BLaER1 treated with 17β-estradiol and CSF1 and Interleukin-3, amounts not matched to agents 10 nM and 100 nM (cell line): ENCODE measurements around the gene LHX3.
A peak's percentile ranks its signal among the peaks of the same experiment; 100 is the strongest.

Source experiments
- H3K27ac ChIP-seq, 11 experiments: shearing (Covaris generic); formaldehyde crosslinking; 2 replicates each; pipeline ENCODE4 v1.8.1; 2022
- H3K27me3 ChIP-seq, 11 experiments: shearing (Covaris generic); formaldehyde crosslinking; 2 replicates each; pipeline ENCODE4 v1.8.1; 2022
- H3K36me3 ChIP-seq, 11 experiments: shearing (Covaris generic); formaldehyde crosslinking; 2 replicates each; pipeline ENCODE4 v1.8.1; 2022
- H3K4me1 ChIP-seq, 10 experiments: shearing (Covaris generic); formaldehyde crosslinking; 2 replicates each; pipeline ENCODE4 v1.8.1; 2022
- H3K4me2 ChIP-seq, 11 experiments: shearing (Covaris generic); formaldehyde crosslinking; 2 replicates each; pipeline ENCODE4 v1.8.1; 2022
- H3K4me3 ChIP-seq, 10 experiments: shearing (Covaris generic); formaldehyde crosslinking; 2 replicates each; pipeline ENCODE4 v1.8.1; 2022
- H3K9ac ChIP-seq, 11 experiments: shearing (Covaris generic); formaldehyde crosslinking; 2 replicates each; pipeline ENCODE4 v1.8.1; 2022
- H3K9me3 ChIP-seq, 11 experiments: shearing (Covaris generic); formaldehyde crosslinking; replicated peaks in 1 of 11; 2 replicates each; pipeline ENCODE4 v1.8.1; 2022
- H4K20me1 ChIP-seq, 11 experiments: shearing (Covaris generic); formaldehyde crosslinking; 2 replicates each; pipeline ENCODE4 v1.8.1; 2022
- Cebpa-rat ChIP-seq, 11 experiments: shearing (Covaris generic); IDR thresholded peaks; 2 replicates each; pipeline ENCODE4 v1.8.1; 2022

Gene LHX3

GRCh38 chr9:136244122-136244968 is 39.4 kb upstream of the LHX3 start:
- Histone ChIP-seq H3K27ac (peak overlapping the region in 9 of 11 experiments; percentile 65 to 88 (median 83); a peak in 18 of 22 replicates), H3K4me1 (peaks cover 60 to 92% (median 82%) of the 10 kb centered on the region in 10 experiments), H3K9ac (peak overlapping the region; percentile 75 to 88 (median 83); a peak in 21 of 22 replicates), H3K4me3 (peak overlapping the region; percentile 70 to 98 (median 92)), H3K27me3 (peaks cover 0 to 24% (median 0%) of the 10 kb centered on the region in 11 experiments; a peak in 4 of 22 replicates), H3K4me2 (peak overlapping the region; percentile 89 to 100 (median 95)), H3K9me3 (no peaks in the 10 kb centered on the region), H3K36me3 (peaks cover 0 to 15% (median 0%) of the 10 kb centered on the region in 11 experiments; a peak in 6 of 22 replicates), H4K20me1 (peaks cover 32 to 66% (median 60%) of the 10 kb centered on the region in 11 experiments; a peak in 21 of 22 replicates)
- no peak for TF ChIP-seq Cebpa-rat (IDR thresholded peaks at IDR 0.05)

DNA sequence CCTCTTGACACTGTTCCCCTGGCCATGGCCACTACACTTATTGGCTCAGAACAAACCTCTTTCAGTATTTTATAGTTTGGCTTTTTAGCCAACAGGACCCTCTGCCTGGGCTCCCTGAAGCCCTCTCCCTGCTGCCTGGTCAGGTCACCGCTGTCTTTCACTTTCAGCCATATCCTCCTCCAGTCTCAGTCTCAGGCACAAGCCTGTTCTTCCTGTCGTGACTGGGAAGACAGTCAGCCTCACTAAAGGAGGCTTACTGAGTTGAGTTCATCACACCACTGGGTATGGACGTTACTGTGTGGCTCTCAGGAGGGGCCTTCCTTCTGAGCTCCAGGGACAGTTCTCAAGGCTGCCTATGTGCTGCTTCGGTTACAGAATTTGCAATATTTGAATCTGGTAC is 38.7 kb upstream of the LHX3 start:
- H3K9ac ChIP-seq, result peak overlapping the region; percentile 11 to 88 (median 82); a peak in 17 of 22 replicates
- H3K27ac ChIP-seq, result peak overlapping the region in 9 of 11 experiments; percentile 43 to 88 (median 83); a peak in 14 of 22 replicates
- TF ChIP-seq Cebpa-rat (IDR thresholded peaks at IDR 0.05), result no peak
- H3K4me3 ChIP-seq, result peak overlapping the region in 8 of 10 experiments; percentile 82 to 98 (median 94); a peak in 15 of 20 replicates
- H3K27me3 ChIP-seq, result peaks cover 0 to 29% (median 0%) of the 10 kb centered on the region in 11 experiments; a peak in 6 of 22 replicates
- H3K4me1 ChIP-seq, result peaks cover 67 to 93% (median 89%) of the 10 kb centered on the region in 10 experiments
- peak overlapping the region; percentile 89 to 100 (median 95) for H3K4me2 ChIP-seq
- peaks cover 0 to 15% (median 0%) of the 10 kb centered on the region in 11 experiments; a peak in 6 of 22 replicates for H3K36me3 ChIP-seq
- peaks cover 36 to 73% (median 67%) of the 10 kb centered on the region in 11 experiments; a peak in 21 of 22 replicates for H4K20me1 ChIP-seq
- no peaks in the 10 kb centered on the region for H3K9me3 ChIP-seq

DNA sequence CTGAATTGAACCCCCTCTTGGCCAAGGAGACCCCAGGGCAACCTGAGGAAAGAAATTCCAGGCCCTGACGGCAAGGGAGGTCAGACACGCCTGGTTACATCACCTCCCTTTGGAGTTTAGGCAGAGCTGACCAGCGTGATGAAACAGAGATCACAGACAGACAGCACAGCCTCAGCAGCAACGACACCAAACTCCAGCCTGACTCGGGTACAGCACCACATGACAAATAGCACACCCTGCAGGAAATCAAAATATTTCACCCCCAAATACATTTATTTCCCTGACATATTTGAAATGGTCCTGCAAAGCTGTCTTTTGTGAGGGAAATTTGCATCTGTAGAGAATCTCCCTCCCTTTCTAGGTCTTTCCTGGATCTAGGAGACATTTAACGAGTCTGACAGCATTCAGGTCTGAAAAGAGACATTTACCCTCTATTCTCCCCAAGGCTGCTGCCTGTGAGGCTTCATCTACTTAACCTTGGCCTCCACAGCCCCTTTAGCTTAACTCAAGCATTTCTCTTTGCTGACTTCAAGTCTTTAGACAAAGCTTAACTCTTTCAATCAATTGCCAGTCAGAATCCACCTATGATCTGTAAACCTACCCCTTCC is 38.1 kb upstream of the LHX3 start:
- no peaks in the 10 kb centered on the region for H3K9me3 ChIP-seq
- H3K36me3 ChIP-seq, result peaks cover 0 to 15% (median 0%) of the 10 kb centered on the region in 11 experiments; a peak in 6 of 22 replicates
- peaks cover 0 to 35% (median 0%) of the 10 kb centered on the region in 11 experiments; a peak in 6 of 22 replicates for H3K27me3 ChIP-seq
- peak overlapping the region in 6 of 11 experiments; percentile 0 to 88 (median 86); a peak in 6 of 22 replicates for H3K27ac ChIP-seq
- peak overlapping the region in 5 of 10 experiments; percentile 89 to 98 (median 94); a peak in 3 of 20 replicates for H3K4me3 ChIP-seq
- H3K4me1 ChIP-seq, result peaks cover 73 to 95% (median 92%) of the 10 kb centered on the region in 10 experiments
- 0 out of 22 replicates have a peak, but pooled peaks of 1 of the 11 experiments have one; percentile 30 for TF ChIP-seq Cebpa-rat (IDR thresholded peaks at IDR 0.05)
- H3K4me2 ChIP-seq, result peak overlapping the region; percentile 89 to 100 (median 95)
- peaks cover 42 to 75% (median 73%) of the 10 kb centered on the region in 11 experiments; a peak in 21 of 22 replicates for H4K20me1 ChIP-seq
- H3K9ac ChIP-seq, result peak overlapping the region in 8 of 11 experiments; percentile 19 to 88 (median 84); a peak in 14 of 22 replicates

- Histone ChIP-seq H3K27ac (no peak overlapping the region; a peak in 1 of 22 replicates), H3K27me3 (peaks cover 0 to 42% (median 0%) of the 10 kb centered on the region in 11 experiments; a peak in 6 of 22 replicates), H3K4me3 (no peak overlapping the region), H4K20me1 (peaks cover 50 to 83% (median 81%) of the 10 kb centered on the region in 11 experiments; a peak in 21 of 22 replicates), H3K9me3 (no peaks in the 10 kb centered on the region), H3K4me2 (peak overlapping the region; percentile 89 to 100 (median 95); a peak in 20 of 22 replicates), H3K4me1 (peaks cover 81 to 95% (median 93%) of the 10 kb centered on the region in 10 experiments), H3K9ac (peak overlapping the region in 4 of 11 experiments; percentile 49 to 88 (median 87); a peak in 5 of 22 replicates), H3K36me3 (peaks cover 0 to 18% (median 3%) of the 10 kb centered on the region in 11 experiments; a peak in 17 of 22 replicates)
- TF ChIP-seq Cebpa-rat (IDR thresholded peaks at IDR 0.05), result no peak
These were observed 37.3 kb upstream of the LHX3 start for GRCh38 chr9:136242248-136242647.

DNA sequence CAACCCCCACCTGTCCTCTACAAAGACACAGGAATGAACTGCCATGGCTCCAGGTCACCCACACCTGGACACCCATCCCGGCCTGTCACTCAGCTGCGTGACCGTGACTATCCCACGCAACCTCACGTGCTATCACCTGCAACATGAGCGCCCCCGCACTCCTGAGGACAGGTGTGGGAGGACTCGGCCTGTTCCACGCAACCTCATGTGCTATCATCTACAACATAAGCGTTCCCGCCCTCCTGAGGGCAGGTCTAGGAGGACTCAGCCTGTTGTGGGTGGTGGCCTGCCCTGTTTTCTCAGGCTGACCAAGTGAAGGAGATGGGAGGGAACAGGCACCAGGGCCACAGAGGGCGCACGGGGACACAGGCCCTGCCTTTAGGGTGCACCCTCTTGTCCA is 36.6 kb upstream of the LHX3 start:
- no peak for TF ChIP-seq Cebpa-rat (IDR thresholded peaks at IDR 0.05)
- Histone ChIP-seq H3K27me3 (peaks cover 0 to 34% (median 0%) of the 10 kb centered on the region in 11 experiments; a peak in 6 of 22 replicates), H4K20me1 (peaks cover 53 to 90% (median 88%) of the 10 kb centered on the region in 11 experiments; a peak in 21 of 22 replicates), H3K9me3 (no peaks in the 10 kb centered on the region), H3K36me3 (peaks cover 2 to 26% (median 10%) of the 10 kb centered on the region in 11 experiments; a peak in 20 of 22 replicates), H3K4me1 (peaks cover 77 to 95% (median 93%) of the 10 kb centered on the region in 10 experiments), H3K27ac (no peak overlapping the region), H3K4me3 (no peak overlapping the region; a peak in 1 of 20 replicates), H3K4me2 (peak overlapping the region; percentile 70 to 100 (median 95); a peak in 19 of 22 replicates), H3K9ac (peak overlapping the region in 4 of 11 experiments; percentile 39 to 66 (median 52); a peak in 4 of 22 replicates)

GRCh38 chr9:136240941-136241340 is 36.0 kb upstream of the LHX3 start:
- H3K27ac ChIP-seq, result peak overlapping the region in 4 of 11 experiments; percentile 33 to 56 (median 45); a peak in 5 of 22 replicates
- no peaks in the 10 kb centered on the region for H3K9me3 ChIP-seq
- peaks cover 59 to 96% (median 94%) of the 10 kb centered on the region in 11 experiments; a peak in 21 of 22 replicates for H4K20me1 ChIP-seq
- H3K4me3 ChIP-seq, result peak overlapping the region in 2 of 10 experiments; percentile 5 to 11; a peak in 2 of 20 replicates
- TF ChIP-seq Cebpa-rat (IDR thresholded peaks at IDR 0.05), result no peak
- peak overlapping the region; percentile 70 to 100 (median 95); a peak in 21 of 22 replicates for H3K4me2 ChIP-seq
- H3K4me1 ChIP-seq, result peaks cover 71 to 95% (median 93%) of the 10 kb centered on the region in 10 experiments
- peaks cover 5 to 32% (median 16%) of the 10 kb centered on the region in 11 experiments; a peak in 20 of 22 replicates for H3K36me3 ChIP-seq
- peaks cover 0 to 32% (median 0%) of the 10 kb centered on the region in 11 experiments; a peak in 6 of 22 replicates for H3K27me3 ChIP-seq
- peak overlapping the region in 4 of 11 experiments; percentile 39 to 66 (median 52); a peak in 7 of 22 replicates for H3K9ac ChIP-seq

DNA sequence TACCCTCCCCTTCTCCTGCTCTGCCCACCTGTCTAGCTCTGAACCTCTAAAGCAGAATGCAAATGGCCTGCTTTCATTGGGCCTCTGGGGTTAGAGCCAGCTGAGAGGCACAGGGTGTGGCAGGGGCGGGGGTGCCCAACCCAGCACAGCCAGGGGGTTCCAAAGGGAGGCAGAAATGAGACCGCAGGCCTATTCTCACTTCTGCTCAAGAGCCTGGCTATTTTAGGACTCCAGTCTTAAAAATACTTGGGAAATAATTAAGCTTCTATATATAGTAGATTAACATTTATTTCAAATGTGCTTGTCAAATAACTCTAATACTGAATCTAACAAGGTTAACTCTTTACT is 35.0 kb upstream of the LHX3 start:
- no peak for TF ChIP-seq Cebpa-rat (IDR thresholded peaks at IDR 0.05)
- peak overlapping the region in 2 of 10 experiments; percentile 11 to 38; a peak in 4 of 20 replicates for H3K4me3 ChIP-seq
- H3K27ac ChIP-seq, result peak overlapping the region in 7 of 11 experiments; percentile 30 to 56 (median 39); a peak in 8 of 22 replicates
- peak overlapping the region in 3 of 11 experiments; percentile 39 to 66 (median 65); a peak in 4 of 22 replicates for H3K9ac ChIP-seq
- H3K4me2 ChIP-seq, result peak overlapping the region; percentile 70 to 100 (median 95)
- peaks cover 63 to 100% (median 100%) of the 10 kb centered on the region in 11 experiments; a peak in 21 of 22 replicates for H4K20me1 ChIP-seq
- H3K9me3 ChIP-seq, result no peaks in the 10 kb centered on the region
- H3K36me3 ChIP-seq, result peaks cover 8 to 41% (median 26%) of the 10 kb centered on the region in 11 experiments; a peak in 20 of 22 replicates
- H3K4me1 ChIP-seq, result peaks cover 67 to 100% (median 100%) of the 10 kb centered on the region in 10 experiments
- H3K27me3 ChIP-seq, result peaks cover 0 to 35% (median 0%) of the 10 kb centered on the region in 11 experiments; a peak in 6 of 22 replicates
